Limb (tissue), 2 donors: Measurements from ENCODE around the gene DNLZ.

Experiments
- DNase-seq, 2 donors: peaks; one replicate each; pipeline ENCODE4 v3.0.0-alpha.2; 2016; ENCODE audit errors: extremely low spot score in 2 of 2

Gene DNLZ

GRCh38 chr9:136318111-136318775, 45.3 kb downstream of the DNLZ start:
- no peak for DNase-seq

GRCh38 chr9:136317695-136318094, 45.8 kb downstream of the DNLZ start:
- no peak for DNase-seq

- DNase-seq = no peak
Observed at GRCh38 chr9:136316896-136317676, 46.5 kb downstream of the DNLZ start.

- no peak for DNase-seq
Observed at GRCh38 chr9:136316271-136316751, 47.2 kb downstream of the DNLZ start.

GRCh38 chr9:136314944-136315343, 48.6 kb downstream of the DNLZ start:
- no peak for DNase-seq

- no peak for DNase-seq
Observed at GRCh38 chr9:136314056-136314416, 49.5 kb downstream of the DNLZ start.

GRCh38 chr9:136313111-136314055, 50.2 kb downstream of the DNLZ start:
- no peak for DNase-seq

- no peak for DNase-seq
Observed at GRCh38 chr9:136312436-136312835, 51.1 kb downstream of the DNLZ start.

- DNase-seq = no peak
Observed at GRCh38 chr9:136312009-136312375, 51.6 kb downstream of the DNLZ start.

- DNase-seq = no peak
Observed at GRCh38 chr9:136311051-136312008, 52.2 kb downstream of the DNLZ start.

GRCh38 chr9:136310273-136311030, 53.1 kb downstream of the DNLZ start:
- DNase-seq = no peak

GRCh38 chr9:136309806-136310220, 53.7 kb downstream of the DNLZ start:
- DNase-seq = no peak
